WTC11 (cell line): ENCODE data around the gene RSRC1. TPM values are rescaled to one million over a fixed set of nuclear protein-coding genes. Genes with fewer than 3 reads are reported as not detected.

Source experiments
- ATAC-seq: fragments of 200-7000 bp; cut with Tn5 transposase; 2 replicates; pipeline ENCODE4 v1.10.0; 2021; ENCODE audit warnings: mild to moderate bottlenecking, moderate library complexity
- Bru-seq: library from RNA; stranded (reverse); fragments of 400-500 nt; gene quantifications from one replicate; lab custom pipeline; 2021; lab: Mats Ljungman, UMichigan
- CTCF ChIA-PET: fragments of 300-600 bp; sonication (Branson Sonifier 250); formaldehyde crosslinking; loops from one replicate; lab custom pipeline; 2021; ENCODE audit warnings: antibody characterized with exemption; lab: Charles Lee
- POLR2A ChIA-PET: fragments of 350-600 bp; sonication (Branson Sonifier 250); formaldehyde crosslinking; loops from one replicate; lab custom pipeline; 2021; ENCODE audit warnings: antibody characterized with exemption; lab: Charles Lee
- DNase-seq: peaks from one replicate; pipeline ENCODE4 v3.0.0; 2021; ENCODE audit warnings: low spot score
- H3K27ac Mint-ChIP-seq: 2 replicates; pipeline ENCODE4 v1.8.0; 2021; ENCODE audit warnings: mixed read lengths
- H3K27me3 Mint-ChIP-seq: 2 replicates; pipeline ENCODE4 v1.8.0; 2021; ENCODE audit warnings: low read depth, mild to moderate bottlenecking, moderate library complexity, mixed read lengths
- H3K36me3 Mint-ChIP-seq: 2 replicates; pipeline ENCODE4 v1.8.0; 2021; ENCODE audit warnings: mixed read lengths
- H3K4me1 Mint-ChIP-seq: 2 replicates; pipeline ENCODE4 v1.8.0; 2022; ENCODE audit warnings: mixed read lengths
- H3K4me3 Mint-ChIP-seq: 2 replicates; pipeline ENCODE4 v1.8.0; 2021; ENCODE audit warnings: mild to moderate bottlenecking, moderate library complexity, mixed read lengths
- H3K9me3 Mint-ChIP-seq: 2 replicates; pipeline ENCODE4 v1.8.0; 2021; ENCODE audit warnings: mixed read lengths
- ATF2 ChIP-seq: sonication (generic); formaldehyde crosslinking; IDR thresholded peaks from 2 replicates; pipeline ENCODE4 v1.8.1; 2022; ENCODE audit warnings: low read depth, missing genetic modification reagents, borderline replicate concordance
- ATF6 ChIP-seq: sonication (generic); formaldehyde crosslinking; IDR thresholded peaks from 2 replicates; pipeline ENCODE4 v1.8.1; 2023; ENCODE audit warnings: mild to moderate bottlenecking, missing genetic modification reagents
- EMX1 ChIP-seq: fragments of 250-450 bp; sonication (Bioruptor Pico); IDR thresholded peaks from 2 replicates; pipeline ENCODE4 v1.8.0; 2021; ENCODE audit warnings: mild to moderate bottlenecking
- ESRRA ChIP-seq: sonication (generic); formaldehyde crosslinking; IDR thresholded peaks from 2 replicates; pipeline ENCODE4 v1.8.1; 2022; ENCODE audit warnings: mild to moderate bottlenecking, missing genetic modification reagents, borderline replicate concordance
- HMGXB4 ChIP-seq: sonication (generic); formaldehyde crosslinking; IDR thresholded peaks from 2 replicates; pipeline ENCODE4 v1.8.1; 2023; ENCODE audit warnings: mild to moderate bottlenecking, moderate library complexity, missing genetic modification reagents
- IRF2 ChIP-seq: sonication (generic); formaldehyde crosslinking; IDR thresholded peaks from 2 replicates; pipeline ENCODE4 v1.8.0; 2022; ENCODE audit warnings: low read depth, missing genetic modification reagents, borderline replicate concordance
- JAZF1 ChIP-seq: fragments of 250-450 bp; sonication (Bioruptor Pico); IDR thresholded peaks from 2 replicates; pipeline ENCODE4 v1.9.0; 2021; ENCODE audit warnings: moderate library complexity, mild to moderate bottlenecking, inconsistent platforms
- JUN ChIP-seq: sonication (generic); formaldehyde crosslinking; IDR thresholded peaks from 2 replicates; pipeline ENCODE4 v1.8.0; 2023; ENCODE audit warnings: mild to moderate bottlenecking, missing genetic modification reagents
- MYBL2 ChIP-seq: sonication (generic); formaldehyde crosslinking; IDR thresholded peaks from 2 replicates; pipeline ENCODE4 v1.8.1; 2023; ENCODE audit warnings: mild to moderate bottlenecking, moderate library complexity, missing genetic modification reagents
- OVOL2 ChIP-seq: fragments of 250-450 bp; sonication (Bioruptor Pico); IDR thresholded peaks from 2 replicates; pipeline ENCODE4 v1.9.0; 2021; ENCODE audit warnings: mild to moderate bottlenecking, borderline replicate concordance
- PREB ChIP-seq: sonication (generic); formaldehyde crosslinking; IDR thresholded peaks from 2 replicates; pipeline ENCODE4 v1.8.1; 2022; ENCODE audit warnings: mild to moderate bottlenecking, missing genetic modification reagents, moderate library complexity, borderline replicate concordance
- RELA ChIP-seq: sonication (generic); formaldehyde crosslinking; IDR thresholded peaks from 2 replicates; pipeline ENCODE4 v1.8.1; 2022; ENCODE audit warnings: missing genetic modification reagents, mild to moderate bottlenecking, borderline replicate concordance
- SMAD4 ChIP-seq: sonication (generic); formaldehyde crosslinking; IDR thresholded peaks from 2 replicates; pipeline ENCODE4 v1.8.0; 2022; ENCODE audit warnings: mild to moderate bottlenecking, missing genetic modification reagents
- SP1 ChIP-seq: sonication (generic); formaldehyde crosslinking; conservative IDR thresholded peaks from 2 replicates; pipeline ENCODE4 v1.8.1; 2022; ENCODE audit warnings: missing genetic modification reagents
- USF1 ChIP-seq: sonication (generic); formaldehyde crosslinking; IDR thresholded peaks from 2 replicates; pipeline ENCODE4 v1.8.0; 2022; ENCODE audit warnings: mild to moderate bottlenecking, missing genetic modification reagents
- ZBTB43 ChIP-seq: sonication (generic); formaldehyde crosslinking; IDR thresholded peaks from 2 replicates; pipeline ENCODE4 v1.8.1; 2023; ENCODE audit warnings: mild to moderate bottlenecking, missing genetic modification reagents
- ZNF138 ChIP-seq: sonication (generic); formaldehyde crosslinking; conservative IDR thresholded peaks from 2 replicates; pipeline ENCODE4 v1.8.1; 2022; ENCODE audit warnings: mild to moderate bottlenecking, moderate library complexity, missing genetic modification reagents
- ZNF512 ChIP-seq: sonication (generic); formaldehyde crosslinking; IDR thresholded peaks from 2 replicates; pipeline ENCODE4 v1.8.1; 2022; ENCODE audit warnings: missing genetic modification reagents, borderline replicate concordance
- long read RNA-seq, 3 experiments: library from RNA in 1 of 3; library from capped mRNA in 1 of 3; library from polyadenylated mRNA in 1 of 3; unstranded in 2 of 3; stranded (forward) in 1 of 3; transcript quantifications; one replicate each; pipeline ENCODE4 v2.0.0, GENCODE V29; 2021
- total RNA-seq: library from RNA; stranded (reverse); gene quantifications from 3 replicates; pipeline ENCODE4 v1.2.3, GENCODE V29; 2021

RSRC1 gene
- total RNA-seq (21.3 to 27.7 TPM (median 26.6 TPM) in 3 replicates), Bru-seq, nascent RNA (percentile 64 among the genes with signal in this experiment)
- long read RNA-seq, experiment 1, transcript RSRC1-215 (10 exons, 1,738 nt) = minor isoform, 5 of 27 reads
- long read RNA-seq, experiment 1, transcript RSRC1-201 (10 exons, 1,727 nt) = major isoform, 13 of 27 reads
- long read RNA-seq, experiment 1, partial matches to known transcripts = 1 of 27 reads
- long read RNA-seq, experiment 1, other reads (novel, unspliced or antisense) = 6 of 27 reads
- long read RNA-seq, experiment 2, partial matches to known transcripts = 0 of 17 reads
- long read RNA-seq, experiment 2, other reads (novel, unspliced or antisense) = 14 of 17 reads
- long read RNA-seq, experiment 3, transcript RSRC1-201 (10 exons, 1,727 nt) = major isoform, 10 of 39 reads
- long read RNA-seq, experiment 3, transcript RSRC1-215 (10 exons, 1,738 nt) = major isoform, 10 of 39 reads
- long read RNA-seq, experiment 3, partial matches to known transcripts = 8 of 39 reads
- long read RNA-seq, experiment 3, other reads (novel, unspliced or antisense) = 10 of 39 reads

- ATAC-seq (peak; percentile 81), DNase-seq (peak; percentile 83)
- H3K36me3 Mint-ChIP-seq = peaks cover 15% of the 10 kb centered on the region
- ChIA-PET POLR2A (interaction anchor here (0.6 to 1.9 kb wide), 9 partner anchors 8 to 619 kb away, joined by 3 to 5 read pairs (median 4); partner anchors contain the start of gene MLF1), CTCF (interaction anchor here (0.6 to 2.0 kb wide), 9 partner anchors 9 to 578 kb away, joined by 3 to 8 read pairs (median 5); partner anchors contain the start of gene GFM1)
- peak within 1 kb of the TSS; percentile 92 for H3K4me3 Mint-ChIP-seq
- peaks cover 22% of the 10 kb centered on the region for H3K9me3 Mint-ChIP-seq
- peaks cover 41% of the 10 kb centered on the region for H3K4me1 Mint-ChIP-seq
- H3K27me3 Mint-ChIP-seq = peaks cover 49% of the 10 kb centered on the region
- H3K27ac Mint-ChIP-seq = peak within 1 kb of the TSS; percentile 89
- TF ChIP-seq RELA (CRISPR knock-in tag) = peak; percentile 67; the same call in 1 of the 2 replicates
- TF ChIP-seq MYBL2 = peak; percentile 90; the same call in 1 of the 2 replicates
- TF ChIP-seq USF1 = peak; percentile 62
- no peak for TF ChIP-seq ATF6
- TF ChIP-seq JAZF1 (CRISPR knock-in tag) = no peak
- no peak for TF ChIP-seq SMAD4 (CRISPR knock-in tag)
- 0 out of 2 replicates have a peak, but pooled peaks have one; percentile 27 for TF ChIP-seq ATF2 (CRISPR knock-in tag)
- TF ChIP-seq HMGXB4 (CRISPR knock-in tag) = peak; percentile 82; the same call in 1 of the 2 replicates
- peak; percentile 45; the same call in 1 of the 2 replicates for TF ChIP-seq ESRRA (CRISPR knock-in tag)
- TF ChIP-seq OVOL2 (CRISPR knock-in tag) = no peak
- no peak for TF ChIP-seq PREB (CRISPR knock-in tag)
- no peak for TF ChIP-seq EMX1 (CRISPR knock-in tag)
- peak; percentile 61; the same call in 1 of the 2 replicates for TF ChIP-seq IRF2 (CRISPR knock-in tag)
- TF ChIP-seq ZNF138 (CRISPR knock-in tag) = no peak
- TF ChIP-seq ZNF512 (CRISPR knock-in tag) = 0 out of 2 replicates have a peak, but pooled peaks have one; percentile 62
- peak; percentile 93 for TF ChIP-seq SP1 (CRISPR knock-in tag)
- TF ChIP-seq JUN (CRISPR knock-in tag) = 0 out of 2 replicates have a peak, but pooled peaks have one; percentile 36
- peak; percentile 91; the same call in 1 of the 2 replicates for TF ChIP-seq ZBTB43
Observed at GRCh38 chr3:158109804-158110657, at the start of gene RSRC1. Gene RSRC1 (plus strand): TSS chr3:158110089. CDS start chr3:158122105, 12,016 bp downstream.
